Erythroblast (primary cell): ENCODE data around the gene HDAC4.

Experiments
- GATA1 ChIP-seq: IDR thresholded peaks from 2 replicates; pipeline ENCODE4 v1.6.1; 2011; ENCODE audit warnings: low read depth, mild to moderate bottlenecking, control low read depth, low read length, moderate library complexity
- POLR2A ChIP-seq: IDR thresholded peaks from 2 replicates; pipeline ENCODE4 v1.6.1; 2011; ENCODE audit warnings: mild to moderate bottlenecking, low read length

GRCh38 chr2:239000089-239000488, 400.7 kb downstream of the HDAC4 start:
- no peak for TF ChIP-seq POLR2A
- TF ChIP-seq GATA1, result no peak
